GM19239 (cell line): Measurements from ENCODE around the gene RASGRP4.
A peak's percentile ranks its signal among the peaks of the same experiment; 100 is the strongest.
"Not testable (repeated sequence)": the region's sequence is repeated elsewhere in the genome, so short reads cannot be mapped to it uniquely, and the experiment has no call there.

ENCODE experiments used
- DNase-seq: peaks from one replicate; pipeline ENCODE4 v3.0.0; 2011; ENCODE audit warnings: low spot score; ENCODE audit not compliant: insufficient read length
- FAIRE-seq: peaks from 2 replicates; lab custom pipeline; 2011; peaks lifted over from hg19 to GRCh38; lab: Jason Lieb, UNC

RASGRP4 gene

GRCh38 chr19:38421856-38422255 is 4.2 kb downstream of the RASGRP4 start:
- no peak for FAIRE-seq
- DNase-seq: no peak

GRCh38 chr19:38420935-38421334 is 5.1 kb downstream of the RASGRP4 start:
- FAIRE-seq (no peak), DNase-seq (no peak)

DNA sequence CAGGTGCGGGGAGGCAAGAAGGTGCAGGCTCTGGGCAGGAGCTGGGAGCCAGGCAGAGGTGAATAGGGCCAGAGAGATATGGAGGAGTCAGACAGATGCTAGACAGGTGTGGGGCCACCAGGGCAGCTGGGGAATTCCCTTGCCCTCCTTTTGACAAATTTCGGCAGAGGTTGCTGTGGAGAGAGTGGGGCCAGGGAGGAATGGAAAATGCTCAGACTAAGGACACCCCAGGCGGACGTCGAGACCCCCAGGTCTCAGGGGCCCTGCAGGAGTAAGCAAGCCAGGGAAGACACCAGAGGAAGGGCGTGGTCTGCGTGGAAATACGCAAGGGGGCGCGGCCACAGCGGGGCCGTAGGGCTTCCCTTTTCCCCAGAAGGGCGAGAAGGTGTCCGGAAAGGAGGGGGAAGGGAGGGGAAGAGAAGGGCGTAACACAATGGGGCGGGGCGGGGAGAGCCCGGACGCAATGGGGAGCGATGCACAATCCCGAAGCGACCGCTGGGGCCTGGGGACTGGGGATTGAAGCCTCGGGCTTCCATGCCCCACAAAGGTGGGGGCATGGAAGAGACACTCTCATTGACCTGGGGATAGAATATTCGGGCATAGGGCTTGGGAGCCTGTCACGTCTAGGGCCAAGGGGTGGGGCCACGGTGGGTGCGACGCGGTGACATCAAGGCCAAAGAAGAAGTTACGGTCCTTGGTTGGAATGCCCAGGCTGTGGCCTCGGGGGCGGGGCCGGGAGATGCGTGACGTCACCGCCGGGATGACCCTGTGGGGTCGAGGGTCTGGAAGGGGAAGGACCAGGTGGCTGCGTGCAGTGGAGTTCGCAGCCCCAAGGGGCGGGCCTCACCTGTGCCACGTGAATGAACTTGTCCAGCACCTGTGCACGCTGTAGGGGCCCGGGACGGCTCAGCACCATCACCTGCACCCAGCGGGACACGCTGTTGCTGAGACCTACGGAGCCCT is 8.2 kb downstream of the RASGRP4 start:
- DNase-seq (peak; percentile 68), FAIRE-seq (peak; percentile 45)

GRCh38 chr19:38417146-38417543 is 8.9 kb downstream of the RASGRP4 start:
- FAIRE-seq: no peak

DNA sequence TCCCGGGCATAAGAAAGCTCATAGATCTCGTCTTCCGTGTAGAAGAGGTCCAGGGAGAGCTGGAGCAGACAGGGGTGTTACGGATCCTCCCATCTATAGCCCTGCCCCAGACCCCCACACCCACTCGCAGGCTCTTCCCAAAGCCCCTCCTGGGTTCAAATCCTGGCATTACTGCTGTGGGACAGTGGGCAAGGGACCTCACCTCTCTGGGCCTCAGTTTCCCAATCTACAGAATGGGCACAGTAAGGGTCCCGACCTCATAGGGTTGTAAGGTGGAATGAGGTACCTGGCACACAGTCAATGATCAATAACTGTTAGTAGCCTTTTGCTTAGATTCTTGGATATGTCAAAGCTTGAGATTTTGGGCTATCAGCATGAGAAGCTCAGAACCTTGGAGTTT is 12.6 kb downstream of the RASGRP4 start:
- DNase-seq: no peak
- no peak for FAIRE-seq

More at GRCh38 chr19:38417146-38417543, 8.9 kb downstream of the RASGRP4 start:
- no peak for DNase-seq

DNA sequence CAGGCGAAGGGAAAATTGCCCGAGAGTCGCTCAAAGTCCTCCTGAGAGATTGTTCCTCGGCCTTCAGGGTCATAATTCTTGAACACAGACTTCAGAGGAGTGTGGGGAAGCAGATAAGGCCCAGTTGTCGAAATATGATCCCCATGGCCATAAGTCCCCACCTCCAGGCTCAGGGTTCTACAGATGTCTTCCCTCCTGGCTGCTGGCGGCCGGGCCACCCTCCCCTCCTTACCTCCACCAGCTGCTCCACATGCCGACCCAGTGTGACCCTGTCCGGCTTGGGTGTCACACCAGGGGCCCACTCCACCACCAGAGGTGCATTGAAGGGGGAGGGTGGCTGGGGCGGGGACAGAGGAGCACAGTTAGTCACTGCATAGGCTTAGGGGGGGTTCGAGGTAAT is 13.1 kb downstream of the RASGRP4 start:
- DNase-seq (no peak), FAIRE-seq (no peak)

GRCh38 chr19:38412491-38412890 is 13.5 kb downstream of the RASGRP4 start:
- FAIRE-seq (no peak), DNase-seq (no peak)

DNA sequence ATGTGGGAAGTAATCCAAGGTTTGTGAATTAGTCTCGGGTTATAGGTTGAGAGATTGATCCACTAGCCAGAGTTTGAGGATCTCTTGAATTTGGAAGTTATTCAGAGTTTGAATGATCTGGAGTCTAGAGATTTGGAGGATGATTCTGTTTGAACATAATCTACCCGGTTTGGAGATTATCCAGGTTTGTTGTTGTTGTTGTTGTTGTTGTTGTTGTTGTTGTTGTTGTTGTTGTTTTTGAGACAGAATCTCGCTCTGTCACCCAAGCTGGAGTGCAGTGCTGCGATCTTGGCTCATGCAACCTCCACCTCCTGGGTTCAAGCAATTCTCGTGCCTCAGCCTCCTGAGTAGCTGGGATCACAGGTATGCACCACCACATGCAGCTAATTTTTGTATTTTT is 14.1 kb downstream of the RASGRP4 start:
- not testable (repeated sequence) for FAIRE-seq, DNase-seq

GRCh38 chr19:38411041-38411712 is 14.8 kb downstream of the RASGRP4 start:
- no peak for FAIRE-seq
- no peak for DNase-seq

DNA sequence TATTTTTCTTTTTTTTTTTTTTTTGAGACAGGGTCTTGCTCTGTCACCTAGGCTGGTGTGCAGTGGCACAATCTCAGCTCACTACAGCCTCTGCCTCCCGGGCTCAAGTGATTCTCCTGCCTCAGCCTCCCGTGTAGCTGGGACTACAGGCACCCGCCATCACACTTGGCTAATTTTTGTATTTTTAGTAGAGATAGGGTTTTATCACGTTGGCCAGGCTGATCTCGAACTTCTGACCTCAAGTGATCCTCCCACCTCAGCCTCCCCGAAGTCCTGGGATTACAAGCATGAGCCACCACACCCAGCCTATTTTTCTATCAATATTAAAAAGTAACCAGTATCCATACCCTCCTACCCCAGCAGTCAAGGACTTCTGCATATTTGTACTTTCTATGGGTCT is 15.6 kb downstream of the RASGRP4 start:
- DNase-seq, FAIRE-seq: not testable (repeated sequence)

GRCh38 chr19:38409631-38410133 is 16.3 kb downstream of the RASGRP4 start:
- DNase-seq (no peak), FAIRE-seq (no peak)

GRCh38 chr19:38405276-38405675 is 20.7 kb downstream of the RASGRP4 start:
- no peak for FAIRE-seq
- no peak for DNase-seq

- no peak for FAIRE-seq
- no peak for DNase-seq
Measured at GRCh38 chr19:38404858-38405257, 21.2 kb downstream of the RASGRP4 start.

GRCh38 chr19:38402967-38403674 is 22.9 kb downstream of the RASGRP4 start, which contains the start of gene FAM98C:
TSS of gene FAM98C (plus strand) at chr19:38403093. CDS start at chr19:38403154, 61 bp downstream.
- DNase-seq: peak; percentile 100
- FAIRE-seq: no peak

DNA sequence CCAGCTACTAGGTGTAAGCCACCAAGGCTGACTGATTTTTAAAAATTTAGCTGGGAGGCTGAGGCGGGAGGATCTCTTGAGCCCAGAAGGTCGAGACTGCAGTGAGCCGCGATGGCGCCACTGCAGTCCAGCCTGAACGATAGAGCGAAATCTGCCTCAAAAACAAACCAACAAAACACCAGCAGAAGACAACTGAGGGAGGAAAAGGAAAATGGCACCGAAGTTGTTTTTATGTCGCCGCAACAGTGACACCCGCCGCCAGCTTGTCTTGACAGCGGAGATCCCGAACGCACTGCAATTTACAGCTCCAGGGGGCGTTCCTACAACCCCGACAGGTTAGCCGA is 23.4 kb downstream of the RASGRP4 start:
- no peak for DNase-seq
- peak; percentile 98 for FAIRE-seq

DNA sequence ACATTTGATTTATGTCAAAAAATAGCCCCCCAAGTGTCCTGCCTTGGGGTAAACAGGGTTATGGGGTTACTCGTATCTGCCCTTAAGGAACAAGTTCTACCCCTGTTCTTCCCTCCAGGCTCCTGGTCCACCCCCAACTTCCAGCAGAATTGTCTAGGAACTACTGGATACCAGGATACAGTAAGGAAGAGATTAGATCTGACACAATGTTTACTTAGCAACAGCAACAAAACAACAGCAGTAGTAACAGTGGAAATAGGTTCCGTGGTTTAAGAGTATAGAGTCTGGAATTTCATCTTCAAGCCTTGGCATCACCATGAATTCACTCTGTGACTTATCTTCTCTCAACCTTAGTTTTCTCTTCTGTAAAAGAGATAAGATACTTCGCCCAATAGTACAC is 24.9 kb downstream of the RASGRP4 start:
- FAIRE-seq (no peak), DNase-seq (no peak)

DNA sequence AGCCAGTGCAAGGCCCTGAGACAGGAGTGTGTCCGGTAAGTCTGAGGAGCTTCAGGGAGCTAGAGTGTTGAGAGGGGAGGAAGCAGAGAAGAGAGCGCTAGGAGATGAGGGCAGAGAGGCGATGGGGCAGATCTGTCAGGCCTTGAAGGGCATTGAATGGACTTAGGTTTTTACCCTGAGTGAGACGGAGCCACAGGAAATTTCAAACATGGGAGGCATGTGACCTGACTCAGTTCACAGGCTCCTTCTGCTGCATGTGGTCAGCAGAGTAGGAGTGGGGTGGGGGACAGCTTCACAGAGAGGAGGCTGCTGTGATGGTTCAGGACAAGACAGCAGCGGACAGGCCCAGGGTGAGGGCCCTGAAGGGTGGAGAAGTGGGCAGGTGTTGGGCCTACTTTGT is 25.7 kb downstream of the RASGRP4 start:
- DNase-seq (no peak), FAIRE-seq (no peak)

GRCh38 chr19:38399537-38399936 is 26.5 kb downstream of the RASGRP4 start:
- FAIRE-seq: no peak
- DNase-seq: no peak

GRCh38 chr19:38399081-38399480 is 26.9 kb downstream of the RASGRP4 start:
- FAIRE-seq (no peak), DNase-seq (no peak)

DNA sequence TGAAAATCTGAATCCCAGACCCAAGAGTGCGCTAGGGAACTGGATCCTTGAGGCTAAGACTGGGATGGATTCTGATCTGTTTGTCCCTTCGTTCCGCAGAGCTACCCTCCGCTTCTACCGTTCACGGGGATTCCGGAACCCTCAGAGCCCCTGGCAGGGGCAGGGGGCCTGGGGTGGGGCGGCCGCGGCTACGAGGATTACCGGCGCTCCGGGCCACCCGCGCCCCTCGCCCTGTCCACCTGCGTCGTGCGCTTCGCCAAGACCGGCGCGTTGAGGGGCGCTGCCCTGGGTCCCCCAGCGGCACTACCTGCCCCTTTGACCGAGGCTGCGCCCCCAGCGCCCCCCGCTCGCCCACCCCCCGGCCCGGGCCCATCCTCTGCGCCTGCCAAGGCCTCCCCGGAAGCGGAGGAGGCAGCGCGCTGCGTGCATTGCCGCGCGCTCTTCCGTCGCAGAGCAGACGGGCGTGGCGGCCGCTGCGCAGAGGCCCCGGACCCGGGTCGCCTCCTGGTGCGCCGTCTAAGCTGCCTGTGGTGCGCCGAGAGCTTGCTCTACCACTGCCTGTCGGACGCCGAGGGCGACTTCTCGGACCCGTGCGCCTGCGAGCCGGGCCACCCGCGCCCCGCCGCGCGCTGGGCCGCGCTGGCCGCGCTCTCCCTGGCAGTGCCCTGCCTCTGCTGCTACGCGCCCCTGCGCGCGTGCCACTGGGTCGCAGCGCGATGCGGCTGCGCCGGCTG is 30.5 kb downstream of the RASGRP4 start:
- FAIRE-seq (no peak), DNase-seq (no peak)
